ENCODE results near the gene TMCO4.
A peak's percentile ranks its signal among the peaks of the same experiment; 100 is the strongest.

TMCO4 gene

GRCh38 chr1:19744886-19745285 is 54.8 kb downstream of the TMCO4 start:
- no peak for DNase-seq

GRCh38 chr1:19744335-19744743 is 55.4 kb downstream of the TMCO4 start:
- no peak for DNase-seq

- no peak for DNase-seq
These were observed 55.9 kb downstream of the TMCO4 start for GRCh38 chr1:19743793-19744192.

DNA sequence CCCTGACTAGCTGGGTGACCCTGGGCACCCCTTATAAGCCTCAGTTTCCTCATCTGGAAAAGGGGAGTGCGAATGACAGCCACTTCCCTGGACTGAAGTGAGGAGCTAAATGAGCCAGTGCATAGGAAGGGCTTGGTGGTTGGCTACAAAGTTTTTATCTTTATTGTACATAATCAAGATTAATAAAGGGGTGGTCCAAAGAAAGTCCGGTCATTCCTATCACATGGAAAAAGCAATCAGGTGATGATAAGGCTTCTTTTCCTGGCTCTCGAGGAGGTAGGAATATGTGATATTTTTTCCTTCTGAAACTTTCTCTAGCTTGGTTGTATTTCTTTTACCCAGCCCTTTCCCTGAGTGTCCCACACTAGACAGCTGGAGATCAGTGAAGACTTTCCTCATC is 56.5 kb downstream of the TMCO4 start:
- DNase-seq, result no peak

GRCh38 chr1:19739628-19740027 is 60.1 kb downstream of the TMCO4 start:
- no peak for DNase-seq

DNA sequence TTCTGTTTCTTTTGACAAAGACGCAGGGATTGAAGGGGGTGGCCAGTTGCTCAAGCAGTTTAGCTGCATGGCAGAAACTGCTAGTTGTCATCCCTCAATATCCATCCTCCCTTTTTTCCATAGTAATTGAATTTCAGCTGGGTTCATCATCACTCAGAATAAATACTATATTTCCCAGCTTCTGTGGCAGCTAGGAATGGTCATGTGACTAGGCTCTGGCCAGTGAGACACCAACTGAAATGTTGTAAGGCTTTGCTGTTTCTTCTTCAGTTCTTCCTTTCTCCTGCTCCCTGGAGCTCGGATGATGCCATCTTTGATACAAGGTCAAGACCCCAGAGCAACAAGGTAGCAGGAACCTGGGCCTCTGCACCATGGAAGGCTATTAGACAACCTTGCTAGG is 61.0 kb downstream of the TMCO4 start:
- DNase-seq, result no peak

- no peak for DNase-seq
These were observed 61.6 kb downstream of the TMCO4 start for GRCh38 chr1:19738076-19738475.

GRCh38 chr1:19737104-19737825 is 62.5 kb downstream of the TMCO4 start:
- no peak for DNase-seq

GRCh38 chr1:19735440-19736127 is 64.1 kb downstream of the TMCO4 start:
- peak; percentile 67 for DNase-seq

DNA sequence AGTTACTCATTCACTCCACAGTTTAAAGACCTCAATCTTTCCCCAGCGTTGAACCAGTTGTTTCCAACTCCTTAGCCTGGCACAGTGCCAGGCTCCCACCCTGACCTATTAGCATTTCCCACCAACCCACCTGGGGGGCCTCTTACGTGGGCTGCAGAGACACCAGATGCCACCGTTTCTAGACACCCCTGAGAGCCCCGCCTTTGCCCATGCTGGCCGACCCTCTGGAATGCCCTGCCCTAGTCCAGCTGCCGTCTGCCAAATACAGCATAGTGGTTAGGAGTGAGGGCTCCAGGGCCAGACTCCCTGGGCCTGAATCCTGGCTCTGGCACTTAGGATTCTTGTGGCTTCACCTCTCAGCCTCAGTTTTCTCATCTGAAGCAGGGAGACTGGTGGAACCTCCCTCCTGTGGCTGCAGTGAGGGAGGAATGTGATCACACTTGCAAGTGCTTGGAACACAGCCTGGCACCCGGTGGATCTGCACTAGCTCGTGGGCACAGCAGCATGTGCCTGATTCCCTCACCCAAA is 65.2 kb downstream of the TMCO4 start:
- no peak for DNase-seq

GRCh38 chr1:19734056-19734455 is 65.7 kb downstream of the TMCO4 start:
- no peak for DNase-seq

GRCh38 chr1:19733615-19734014 is 66.1 kb downstream of the TMCO4 start:
- DNase-seq, result no peak

DNA sequence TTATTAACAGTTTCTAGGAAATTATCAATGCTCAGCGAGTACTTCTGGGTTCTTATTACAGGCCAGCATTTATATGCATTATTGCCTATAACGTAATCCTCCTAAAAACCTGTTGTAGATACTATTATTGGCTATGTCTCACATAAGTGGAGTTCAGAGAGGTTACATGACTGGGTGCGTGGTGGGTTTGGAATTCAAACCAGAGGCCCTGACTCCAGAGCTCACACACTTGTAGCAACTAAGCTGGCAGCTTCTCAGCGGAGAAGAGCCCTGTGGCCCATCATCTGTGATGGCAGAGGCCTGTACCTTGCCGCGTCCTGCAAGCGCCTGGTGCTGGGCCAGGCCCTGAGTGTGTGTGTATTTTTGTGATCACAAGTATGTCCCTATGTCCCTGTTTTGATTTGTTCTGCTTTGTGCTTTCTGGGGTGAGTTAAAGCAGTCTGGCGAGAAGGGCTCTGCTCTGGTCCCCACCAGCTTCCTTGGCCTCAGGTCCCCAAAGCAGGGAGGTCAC is 68.3 kb downstream of the TMCO4 start:
- DNase-seq, result no peak

- no peak for DNase-seq
These were observed 68.9 kb downstream of the TMCO4 start for GRCh38 chr1:19730793-19731192.

GRCh38 chr1:19730232-19730631 is 69.5 kb downstream of the TMCO4 start:
- DNase-seq, result no peak

DNA sequence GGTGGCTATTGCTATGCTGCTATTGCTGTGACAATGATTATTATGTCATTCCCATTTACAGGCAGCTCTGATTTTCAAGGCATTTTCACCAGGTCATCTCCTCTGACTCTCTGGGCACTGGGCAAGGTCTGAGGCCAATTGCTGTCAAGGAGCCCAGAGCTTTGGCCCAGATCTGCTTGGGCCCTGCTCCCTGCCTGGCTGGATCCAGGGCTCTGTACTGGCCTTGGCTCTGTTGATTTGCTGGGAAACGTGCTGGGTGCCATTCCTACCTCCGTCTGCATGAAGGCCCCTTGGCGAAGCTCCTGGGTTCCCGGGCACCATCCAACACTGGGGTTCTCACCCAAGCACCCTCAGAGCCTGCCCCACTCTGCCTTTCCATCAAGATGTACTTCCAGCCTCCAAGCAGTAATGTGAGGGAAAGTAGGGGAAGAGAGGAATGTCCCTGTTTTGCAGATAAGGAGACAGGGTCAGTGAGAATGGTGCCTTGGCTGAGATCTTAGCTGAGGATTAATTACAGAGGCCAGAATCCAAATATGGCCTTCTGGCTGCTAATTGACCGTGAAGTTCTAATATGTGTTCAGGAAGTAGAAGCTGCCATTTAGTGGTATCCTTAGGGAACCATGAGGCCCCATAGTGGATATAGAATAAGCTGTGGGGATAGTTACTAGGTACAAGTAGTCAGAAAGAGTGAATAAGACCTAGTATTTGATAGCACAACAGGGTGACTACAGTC is 71.1 kb downstream of the TMCO4 start:
- no peak for DNase-seq

GRCh38 chr1:19725606-19726005 is 74.1 kb downstream of the TMCO4 start:
- no peak for DNase-seq

- no peak for DNase-seq
These were observed 75.8 kb downstream of the TMCO4 start for GRCh38 chr1:19723874-19724273.

- DNase-seq, result no peak
These were observed 78.7 kb downstream of the TMCO4 start for GRCh38 chr1:19720973-19721372.

GRCh38 chr1:19720174-19720573 is 79.5 kb downstream of the TMCO4 start:
- no peak for DNase-seq

- DNase-seq, result no peak
These were observed 82.2 kb downstream of the TMCO4 start for GRCh38 chr1:19717467-19717866.

GRCh38 chr1:19715334-19716203 is 84.1 kb downstream of the TMCO4 start:
- peak; percentile 78 for DNase-seq
